Hepatocyte (in vitro differentiated cells): Measurements from ENCODE around the gene SPATA2L.
"Not testable (repeated sequence)": the region's sequence is repeated elsewhere in the genome, so short reads cannot be mapped to it uniquely, and the experiment has no call there.

ENCODE experiments used
- CTCF ChIP-seq: fragments of 200-600 bp; sonication (generic); IDR thresholded peaks from 2 replicates; pipeline ENCODE4 v1.5.1; 2016; ENCODE audit warnings: antibody characterized with exemption, mild to moderate bottlenecking; ENCODE audit not compliant: poor library complexity
- EZH2 ChIP-seq: fragments of 200-600 bp; sonication (generic); IDR thresholded peaks from 2 replicates; pipeline ENCODE4 v1.6.1; 2016; ENCODE audit warnings: antibody characterized with exemption, mild to moderate bottlenecking, borderline replicate concordance
- EZH2phosphoT487 ChIP-seq: fragments of 200-600 bp; sonication (generic); IDR thresholded peaks from one replicate; pipeline ENCODE4 v1.6.1; 2018; ENCODE audit warnings: antibody characterized with exemption, mild to moderate bottlenecking, low read depth, moderate library complexity; ENCODE audit not compliant: unreplicated experiment, severe bottlenecking

DNA sequence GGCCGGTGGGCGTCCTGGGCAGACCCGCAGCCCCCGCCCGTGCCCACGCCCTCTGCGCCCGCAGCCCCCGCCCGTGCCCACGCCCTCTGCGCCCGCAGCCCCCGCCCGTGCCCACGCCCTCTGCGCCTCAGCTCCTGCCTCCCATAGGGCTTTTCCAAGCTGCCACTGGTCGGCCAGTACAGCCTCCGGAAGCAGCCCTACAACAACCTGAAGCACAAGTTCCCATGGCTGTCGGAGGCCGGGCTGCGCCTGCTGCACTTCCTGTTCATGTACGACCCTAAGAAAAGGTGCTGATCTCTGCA is 6.8 kb downstream of the SPATA2L start:
- not testable (repeated sequence) for TF ChIP-seq CTCF, EZH2phosphoT487, EZH2
